ENCODE data around the gene LGALS3BP. TPM values are rescaled to one million over a fixed set of nuclear protein-coding genes. Genes with fewer than 3 reads are reported as not detected.
A peak's percentile ranks its signal among the peaks of the same experiment; 100 is the strongest.
"Not testable (repeated sequence)": the region's sequence is repeated elsewhere in the genome, so short reads cannot be mapped to it uniquely, and the experiment has no call there.

LGALS3BP gene
- total RNA-seq, 4 donors from 2014 or later: 202 to 2,181 (median 1,427) TPM

GRCh38 chr17:78966910-78967600 lies 12.7 kb downstream of the LGALS3BP start:
- no peak for DNase-seq
- Histone ChIP-seq H3K9me3 (no peaks in the 10 kb centered on the region), H3K4me3 (no peak overlapping the region), H3K36me3 (peaks cover 0 to 34% (median 0%) of the 10 kb centered on the region in 3 donors), H3K4me1 (peaks cover 0 to 15% (median 0%) of the 10 kb centered on the region in 4 donors), H3K27me3 (no peaks in the 10 kb centered on the region), H3K27ac (no peak overlapping the region)
- TF ChIP-seq POLR2A (IDR thresholded peaks at IDR 0.05) (no peak), CTCF (IDR thresholded peaks at IDR 0.05) (no peak)

- H3K4me3 ChIP-seq: no peak overlapping the region
- TF ChIP-seq CTCF (IDR thresholded peaks at IDR 0.05) (no peak), POLR2A (IDR thresholded peaks at IDR 0.05) (no peak)
- peaks cover 0 to 32% (median 0%) of the 10 kb centered on the region in 3 donors for H3K36me3 ChIP-seq
- H3K9me3 ChIP-seq: no peaks in the 10 kb centered on the region
- no peaks in the 10 kb centered on the region for H3K27me3 ChIP-seq
- peaks cover 0 to 18% (median 3%) of the 10 kb centered on the region in 4 donors for H3K4me1 ChIP-seq
- DNase-seq: no peak
- no peak overlapping the region for H3K27ac ChIP-seq
Observed at GRCh38 chr17:78966123-78966813, 13.5 kb downstream of the LGALS3BP start.

GRCh38 chr17:78965491-78965924 lies 14.2 kb downstream of the LGALS3BP start:
- Histone ChIP-seq H3K27ac (no peak overlapping the region), H3K36me3 (peaks cover 0 to 26% (median 0%) of the 10 kb centered on the region in 3 donors), H3K9me3 (no peaks in the 10 kb centered on the region), H3K4me1 (peaks cover 0 to 15% (median 3%) of the 10 kb centered on the region in 4 donors), H3K4me3 (no peak overlapping the region), H3K27me3 (no peaks in the 10 kb centered on the region)
- DNase-seq: no peak
- TF ChIP-seq CTCF (IDR thresholded peaks at IDR 0.05) (no peak), POLR2A (IDR thresholded peaks at IDR 0.05) (no peak)

- Histone ChIP-seq H3K27ac (peak overlapping the region in 3 of 4 donors; percentile 35 to 90 (median 78)), H3K4me1 (peaks cover 0 to 14% (median 3%) of the 10 kb centered on the region in 4 donors), H3K9me3 (no peaks in the 10 kb centered on the region), H3K36me3 (peaks cover 0 to 7% (median 0%) of the 10 kb centered on the region in 3 donors), H3K4me3 (no peak overlapping the region), H3K27me3 (no peaks in the 10 kb centered on the region)
- peak in 1 of 3 donors; percentile 41 for DNase-seq
- TF ChIP-seq CTCF (IDR thresholded peaks at IDR 0.05) (no peak), POLR2A (IDR thresholded peaks at IDR 0.05) (no peak)
Observed at GRCh38 chr17:78963378-78963777, 16.3 kb downstream of the LGALS3BP start.

GRCh38 chr17:78962984-78963348 lies 16.8 kb downstream of the LGALS3BP start:
- not testable (repeated sequence) for H3K36me3 ChIP-seq, H3K9me3 ChIP-seq, H3K4me3 ChIP-seq, H3K27me3 ChIP-seq
- peak overlapping the region in 3 of 4 donors; percentile 35 to 90 (median 78) for H3K27ac ChIP-seq
- peak in 1 of 3 donors; percentile 21 for DNase-seq
- H3K4me1 ChIP-seq: peaks cover 0 to 14% (median 3%) of the 10 kb centered on the region in 4 donors

Measured in Peyer's patch (tissue), 4 donors.